IMR-90 (cell line): ENCODE results near the gene HIPK3. TPM values are rescaled to one million over a fixed set of nuclear protein-coding genes. Genes with fewer than 3 reads are reported as not detected.

Source experiments
- ATAC-seq: fragments of 200-7000 bp; cut with Tn5 transposase; 2 replicates; pipeline ENCODE4 v1.9.1; 2020; ENCODE audit warnings: low read depth, mild to moderate bottlenecking, moderate library complexity
- BruUV-seq: library from RNA; stranded (reverse); fragments of 400-500 nt; replicated peaks from 2 replicates; lab custom pipeline; 2021; lab: Mats Ljungman, UMichigan
- CTCF ChIA-PET: fragments of 300-600 bp; formaldehyde crosslinking; extraction: SDS; loops from one replicate; lab custom pipeline; 2021; ENCODE audit warnings: antibody characterized with exemption; lab: Yijun Ruan, JAX
- POLR2A ChIA-PET: fragments of 300-600 bp; sonication (Branson Sonifier 250); formaldehyde crosslinking; loops from one replicate; lab custom pipeline; 2022; ENCODE audit warnings: antibody characterized with exemption; ENCODE audit not compliant: unreplicated experiment; lab: Charles Lee
- DNase-seq: peaks from one replicate; pipeline ENCODE4 v3.0.0; 2013
- H2AFZ ChIP-seq: replicated peaks from 2 replicates; pipeline ENCODE3; 2013; ENCODE audit warnings: low read length, mild to moderate bottlenecking; ENCODE audit not compliant: poor library complexity
- H2AK5ac ChIP-seq: 2 replicates; pipeline ENCODE4 v1.6.1; 2013; ENCODE audit warnings: low read depth, low read length, inconsistent platforms
- H2AK9ac ChIP-seq: replicated peaks from 2 replicates; pipeline ENCODE3; 2013; ENCODE audit warnings: mild to moderate bottlenecking, low read depth, low read length, moderate library complexity; ENCODE audit not compliant: poor library complexity
- H2BK120ac ChIP-seq: 2 replicates; pipeline ENCODE4 v1.6.1; 2013; ENCODE audit warnings: low read depth, low read length, inconsistent platforms
- H2BK15ac ChIP-seq: 3 replicates; pipeline ENCODE4 v1.6.1; 2013; ENCODE audit warnings: low read depth, low read length, inconsistent platforms
- H2BK20ac ChIP-seq: 2 replicates; pipeline ENCODE4 v1.6.1; 2013; ENCODE audit warnings: low read depth, mild to moderate bottlenecking, inconsistent platforms, low read length, moderate library complexity
- H2BK5ac ChIP-seq: 2 replicates; pipeline ENCODE4 v1.6.1; 2013; ENCODE audit warnings: mild to moderate bottlenecking, low read depth, low read length, inconsistent platforms; ENCODE audit not compliant: poor library complexity, severe bottlenecking
- H3K14ac ChIP-seq: replicated peaks from 2 replicates; pipeline ENCODE4 v1.6.1; 2013; ENCODE audit warnings: low read depth, low read length, inconsistent platforms
- H3K18ac ChIP-seq: 2 replicates; pipeline ENCODE4 v1.6.1; 2013; ENCODE audit warnings: low read depth, low read length, control low read depth
- H3K23ac ChIP-seq: 2 replicates; pipeline ENCODE4 v1.6.1; 2013; ENCODE audit warnings: low read depth, low read length, inconsistent platforms
- H3K27ac ChIP-seq: 2 replicates; pipeline ENCODE4 v1.5.1; 2013; ENCODE audit warnings: mild to moderate bottlenecking, control low read depth, low read length; ENCODE audit not compliant: insufficient read depth
- H3K27me3 ChIP-seq: 2 replicates; pipeline ENCODE4 v1.6.1; 2013; ENCODE audit warnings: low read length; ENCODE audit not compliant: control insufficient read depth, insufficient read depth
- H3K36me3 ChIP-seq: 2 replicates; pipeline ENCODE4 v1.6.1; 2013; ENCODE audit warnings: low read length, mixed read lengths; ENCODE audit not compliant: control insufficient read depth, insufficient read depth
- H3K4ac ChIP-seq: 2 replicates; pipeline ENCODE4 v1.6.1; 2013; ENCODE audit warnings: low read depth, low read length, inconsistent platforms
- H3K4me1 ChIP-seq: 2 replicates; pipeline ENCODE4 v1.6.1; 2013; ENCODE audit warnings: low read length, mixed read lengths; ENCODE audit not compliant: control insufficient read depth, insufficient read depth
- H3K4me2 ChIP-seq: 2 replicates; pipeline ENCODE4 v1.6.1; 2013; ENCODE audit warnings: low read depth, mild to moderate bottlenecking, control low read depth, low read length, moderate library complexity
- H3K4me3 ChIP-seq: 2 replicates; pipeline ENCODE4 v1.5.1; 2013; ENCODE audit warnings: low read depth, mild to moderate bottlenecking, control low read depth, low read length, moderate library complexity; ENCODE audit not compliant: insufficient read depth
- H3K56ac ChIP-seq: 2 replicates; pipeline ENCODE4 v1.6.1; 2013; ENCODE audit warnings: low read length, inconsistent platforms; ENCODE audit not compliant: insufficient read depth; ENCODE audit errors: extremely low read depth
- H3K79me1 ChIP-seq, 2 experiments: 2 replicates each; pipeline ENCODE4 v1.6.1; 2013; ENCODE audit warnings: low read length in 2 of 2, inconsistent platforms in 1 of 2, low read depth in 1 of 2
- H3K9ac ChIP-seq: 2 replicates; pipeline ENCODE4 v1.6.1; 2013; ENCODE audit warnings: low read depth, low read length, control low read depth
- H3K9me1 ChIP-seq: 2 replicates; pipeline ENCODE4 v1.6.1; 2013; ENCODE audit warnings: low read length, inconsistent platforms; ENCODE audit not compliant: insufficient read depth
- H3K9me3 ChIP-seq: 2 replicates; pipeline ENCODE4 v1.6.1; 2013; ENCODE audit warnings: low read length; ENCODE audit not compliant: control insufficient read depth, insufficient read depth
- H4K20me1 ChIP-seq: 2 replicates; pipeline ENCODE4 v1.6.1; 2013; ENCODE audit warnings: low read length, inconsistent platforms; ENCODE audit not compliant: insufficient read depth
- H4K5ac ChIP-seq: 2 replicates; pipeline ENCODE4 v1.6.1; 2013; ENCODE audit warnings: mild to moderate bottlenecking, low read depth, low read length, control low read depth
- H4K8ac ChIP-seq, 2 experiments: 2 replicates each; pipeline ENCODE4 v1.6.1; 2013; ENCODE audit warnings: low read depth in 2 of 2, low read length in 2 of 2, control low read depth in 1 of 2, inconsistent platforms in 1 of 2
- H4K91ac ChIP-seq: 2 replicates; pipeline ENCODE4 v1.6.1; 2013; ENCODE audit warnings: low read depth, low read length, inconsistent platforms; ENCODE audit not compliant: insufficient read depth
- CEBPB ChIP-seq: IDR thresholded peaks from 2 replicates; pipeline ENCODE4 v1.6.1; 2012; ENCODE audit warnings: low read depth, low read length, improper control_type of control experiment
- ELK1 ChIP-seq: fragments of 150-350 bp; IDR thresholded peaks from 2 replicates; pipeline ENCODE4 v1.6.1; 2016; ENCODE audit warnings: low read depth, mild to moderate bottlenecking, low read length, moderate library complexity, borderline replicate concordance
- MAFK ChIP-seq: IDR thresholded peaks from 2 replicates; pipeline ENCODE4 v1.6.1; 2012; ENCODE audit warnings: low read depth, low read length, improper control_type of control experiment
- NFE2L2 ChIP-seq: fragments of 150-350 bp; IDR thresholded peaks from 2 replicates; pipeline ENCODE4 v1.6.1; 2016; ENCODE audit warnings: low read depth, mild to moderate bottlenecking, low read length
- RFX5 ChIP-seq: IDR thresholded peaks from 2 replicates; pipeline ENCODE4 v1.8.0; 2012; ENCODE audit warnings: low read depth, mild to moderate bottlenecking, low read length, moderate library complexity
- SMC3 ChIP-seq: fragments of 150-350 bp; IDR thresholded peaks from 2 replicates; pipeline ENCODE4 v1.6.1; 2016; ENCODE audit warnings: low read depth, mild to moderate bottlenecking, antibody characterized with exemption, low read length, moderate library complexity
- USF2 ChIP-seq: fragments of 150-350 bp; IDR thresholded peaks from 2 replicates; pipeline ENCODE4 v1.6.1; 2017; ENCODE audit warnings: mild to moderate bottlenecking, antibody characterized with exemption, low read length, low read depth
- WGBS, 2 experiments: methylation state at CpG; one replicate each; pipeline versions ENCODE4 v1.1.5 to v1.1.7; 2013; ENCODE audit warnings: missing lambda C conversion rate in 2 of 2; ENCODE audit not compliant: insufficient read length in 1 of 2; ENCODE audit errors: extremely low coverage in 2 of 2; 5-methylcytosine and 5-hydroxymethylcytosine counted together
- dilution Hi-C: fragments of 300-500 bp; cut with HindIII; formaldehyde crosslinking; loops from one replicate; pipeline ENCODE4 v1.14.3; 2018; ENCODE audit warnings: low sequenced_read_pairs; ENCODE audit not compliant: unreplicated experiment
- in situ Hi-C: fragments of 300-500 bp; cut with MboI; formaldehyde crosslinking; loops from 3 replicates; pipeline ENCODE4 v1.14.3; 2019; ENCODE audit warnings: low sequenced_read_pairs, inconsistent platforms, mixed read lengths
- intact Hi-C: fragments of 100-400 bp; cut with micrococcal nuclease; formaldehyde crosslinking; loops from 2 replicates; pipeline ENCODE4 v1.10.0; 2022
- polyA plus RNA-seq, 3 experiments: library from polyadenylated mRNA; depleted of rRNA; stranded (reverse); fragments of >200 nt; gene quantifications; 2 replicates each; pipeline ENCODE4 v1.2.3, GENCODE V29; 2012; ENCODE audit warnings: low replicate concordance in 1 of 3
- total RNA-seq: library from RNA; depleted of rRNA; stranded (reverse); fragments of >200 nt; gene quantifications from 2 replicates; pipeline ENCODE4 v1.2.3, GENCODE V29; 2012

Gene HIPK3
- total and polyA plus RNA-seq, 2 of the 4 experiments (the other 2 are of a cell fraction), result 8.3 to 103 TPM

GRCh38 chr11:33234397-33235190, 22.6 kb upstream of the HIPK3 start:
- intact Hi-C loops (loop anchor here (5.0 kb wide), 1 partner anchor 37 kb away; no protein-coding TSS in a partner anchor), dilution Hi-C loops (no loop called here), in situ Hi-C loops (no loop called here)
- Histone ChIP-seq H3K9me1 (no peaks in the 10 kb centered on the region), H4K5ac (peak overlapping the region; percentile 73; the same call in 1 of the 2 replicates), H3K36me3 (no peaks in the 10 kb centered on the region), H4K91ac (no peak overlapping the region), H3K9ac (no peak overlapping the region), H3K4me1 (peaks cover 8% of the 10 kb centered on the region), H3K79me1 (no peaks in the 10 kb centered on the region), H3K56ac (no peak overlapping the region), H2AK5ac (0 out of 2 replicates have a peak overlapping the region, but pooled peaks have one; percentile 16), H4K20me1 (no peaks in the 10 kb centered on the region), H3K18ac (peak overlapping the region; percentile 92; the same call in 1 of the 2 replicates), H3K23ac (0 out of 2 replicates have a peak overlapping the region, but pooled peaks have one; percentile 65), H3K4ac (no peak overlapping the region; the same call in 1 of the 2 replicates), H2BK120ac (no peak overlapping the region), H2BK5ac (peak overlapping the region; percentile 87), H2AK9ac (no peak overlapping the region), H3K27me3 (no peaks in the 10 kb centered on the region), H2BK15ac (no peak overlapping the region), H2BK20ac (no peak overlapping the region), H3K27ac (peak overlapping the region; percentile 28; the same call in 1 of the 2 replicates), H4K8ac (no peak overlapping the region; a peak in 2 of 4 replicates), H3K4me3 (no peak overlapping the region), H3K14ac (no peak overlapping the region), H3K4me2 (peak overlapping the region; percentile 92; the same call in 1 of the 2 replicates), H2AFZ (no peak overlapping the region), H3K9me3 (no peaks in the 10 kb centered on the region)
- no peak for TF ChIP-seq MAFK
- TF ChIP-seq SMC3, result no peak
- TF ChIP-seq CEBPB, result peak; percentile 68
- TF ChIP-seq ELK1, result no peak
- no peak for TF ChIP-seq NFE2L2
- no peak for TF ChIP-seq USF2
- TF ChIP-seq RFX5, result no peak
- ChIA-PET POLR2A (no interaction called here), CTCF (no interaction called here)
- DNase-seq (peak; percentile 3), ATAC-seq (peak; percentile 68)
- no CpG with 5 or more reads among the region's 6 CpGs for WGBS, 2 experiments
- no TSS peak for BruUV-seq
